Ishikawa (cell line): ENCODE data around the gene CD4.

Source experiments
- CREB1 ChIP-seq: IDR thresholded peaks from 2 replicates; pipeline ENCODE4 v1.6.1; 2012; ENCODE audit warnings: low read depth
- EGR1 ChIP-seq: IDR thresholded peaks from 2 replicates; pipeline ENCODE4 v1.6.1; 2012
- RAD21 ChIP-seq: IDR thresholded peaks from 2 replicates; pipeline ENCODE4 v1.6.1; 2012; ENCODE audit warnings: low read depth
- TEAD4 ChIP-seq: IDR thresholded peaks from 2 replicates; pipeline ENCODE4 v1.6.1; 2012
- YY1 ChIP-seq: IDR thresholded peaks from 2 replicates; pipeline ENCODE4 v1.6.1; 2012; ENCODE audit warnings: low read depth
- TF ChIP-seq, protein P1 (sequence below): IDR thresholded peaks from 2 replicates; pipeline ENCODE4 v1.6.1; 2012; ENCODE audit warnings: low read depth, mild to moderate bottlenecking
- TF ChIP-seq, protein P2 (sequence below): IDR thresholded peaks from 2 replicates; pipeline ENCODE4 v1.6.1; 2012
- TF ChIP-seq, protein P3 (sequence below): IDR thresholded peaks from 2 replicates; pipeline ENCODE4 v1.6.1; 2012

DNA sequence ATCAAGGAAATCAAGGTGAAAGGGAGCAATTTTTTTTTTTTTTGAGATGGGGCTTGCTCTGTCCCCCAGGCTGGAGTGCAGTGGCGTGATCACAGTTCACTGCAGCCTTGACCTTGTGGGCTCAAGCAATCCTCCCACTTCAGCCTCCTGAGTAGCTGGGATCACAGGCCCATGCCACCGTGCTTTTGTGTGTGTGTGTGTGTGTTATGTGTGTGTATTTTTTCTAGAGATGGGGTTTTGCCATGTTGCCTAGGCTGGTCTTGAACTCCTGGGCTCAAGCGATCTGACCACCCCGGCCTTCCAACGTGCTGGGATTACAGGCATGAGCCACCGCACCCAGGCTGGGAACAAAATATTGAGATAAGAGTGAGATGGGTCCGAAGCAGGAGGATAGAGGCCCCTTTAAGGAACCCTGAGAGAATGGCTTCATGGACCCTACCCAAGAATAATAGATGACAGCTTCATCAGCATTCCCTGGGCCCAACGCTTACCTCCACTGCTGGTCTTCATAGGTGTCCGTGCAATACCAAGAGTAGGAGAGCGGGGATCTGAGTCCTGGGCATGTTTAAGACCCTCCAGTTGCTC, 60.7 kb downstream of the CD4 start:
- TF ChIP-seq EGR1 (no peak), CREB1 (no peak), YY1 (no peak), TEAD4 (no peak), RAD21 (no peak)
- TF ChIP-seq, protein P1, sequence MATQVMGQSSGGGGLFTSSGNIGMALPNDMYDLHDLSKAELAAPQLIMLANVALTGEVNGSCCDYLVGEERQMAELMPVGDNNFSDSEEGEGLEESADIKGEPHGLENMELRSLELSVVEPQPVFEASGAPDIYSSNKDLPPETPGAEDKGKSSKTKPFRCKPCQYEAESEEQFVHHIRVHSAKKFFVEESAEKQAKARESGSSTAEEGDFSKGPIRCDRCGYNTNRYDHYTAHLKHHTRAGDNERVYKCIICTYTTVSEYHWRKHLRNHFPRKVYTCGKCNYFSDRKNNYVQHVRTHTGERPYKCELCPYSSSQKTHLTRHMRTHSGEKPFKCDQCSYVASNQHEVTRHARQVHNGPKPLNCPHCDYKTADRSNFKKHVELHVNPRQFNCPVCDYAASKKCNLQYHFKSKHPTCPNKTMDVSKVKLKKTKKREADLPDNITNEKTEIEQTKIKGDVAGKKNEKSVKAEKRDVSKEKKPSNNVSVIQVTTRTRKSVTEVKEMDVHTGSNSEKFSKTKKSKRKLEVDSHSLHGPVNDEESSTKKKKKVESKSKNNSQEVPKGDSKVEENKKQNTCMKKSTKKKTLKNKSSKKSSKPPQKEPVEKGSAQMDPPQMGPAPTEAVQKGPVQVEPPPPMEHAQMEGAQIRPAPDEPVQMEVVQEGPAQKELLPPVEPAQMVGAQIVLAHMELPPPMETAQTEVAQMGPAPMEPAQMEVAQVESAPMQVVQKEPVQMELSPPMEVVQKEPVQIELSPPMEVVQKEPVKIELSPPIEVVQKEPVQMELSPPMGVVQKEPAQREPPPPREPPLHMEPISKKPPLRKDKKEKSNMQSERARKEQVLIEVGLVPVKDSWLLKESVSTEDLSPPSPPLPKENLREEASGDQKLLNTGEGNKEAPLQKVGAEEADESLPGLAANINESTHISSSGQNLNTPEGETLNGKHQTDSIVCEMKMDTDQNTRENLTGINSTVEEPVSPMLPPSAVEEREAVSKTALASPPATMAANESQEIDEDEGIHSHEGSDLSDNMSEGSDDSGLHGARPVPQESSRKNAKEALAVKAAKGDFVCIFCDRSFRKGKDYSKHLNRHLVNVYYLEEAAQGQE: no peak
- TF ChIP-seq, protein P2, sequence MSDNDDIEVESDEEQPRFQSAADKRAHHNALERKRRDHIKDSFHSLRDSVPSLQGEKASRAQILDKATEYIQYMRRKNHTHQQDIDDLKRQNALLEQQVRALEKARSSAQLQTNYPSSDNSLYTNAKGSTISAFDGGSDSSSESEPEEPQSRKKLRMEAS: no peak
- TF ChIP-seq, protein P3, sequence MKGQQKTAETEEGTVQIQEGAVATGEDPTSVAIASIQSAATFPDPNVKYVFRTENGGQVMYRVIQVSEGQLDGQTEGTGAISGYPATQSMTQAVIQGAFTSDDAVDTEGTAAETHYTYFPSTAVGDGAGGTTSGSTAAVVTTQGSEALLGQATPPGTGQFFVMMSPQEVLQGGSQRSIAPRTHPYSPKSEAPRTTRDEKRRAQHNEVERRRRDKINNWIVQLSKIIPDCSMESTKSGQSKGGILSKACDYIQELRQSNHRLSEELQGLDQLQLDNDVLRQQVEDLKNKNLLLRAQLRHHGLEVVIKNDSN: no peak
